Adrenal gland (tissue), 12 donors: ENCODE data around the gene SYK. TPM values are rescaled to one million over a fixed set of nuclear protein-coding genes. Genes with fewer than 3 reads are reported as not detected.

ENCODE experiments used
- DNase-seq, 7 donors: peaks; one replicate each; pipeline ENCODE4 v3.0.0-alpha.2; 2019 to 2020
- H3K27ac ChIP-seq, 5 donors: fragments of 200-600 bp; sonication (generic) in 4 of 5; 1 replicate in 3 of 5; 2 replicates in 2 of 5; pipeline versions ENCODE4 v1.5.1 to v1.8.0; 2016 to 2020; ENCODE audit warnings: mild to moderate bottlenecking in 1 of 5
- H3K27me3 ChIP-seq: fragments of 200-600 bp; 2 replicates; pipeline ENCODE4 v1.8.0; 2021
- H3K36me3 ChIP-seq, 2 donors: fragments of 200-600 bp; replicated peaks in 1 of 2; 1 replicate in 1 of 2; 2 replicates in 1 of 2; pipeline versions ENCODE4 v1.5.1 to v1.8.0; 2018 to 2022
- H3K4me1 ChIP-seq, 2 donors: fragments of 200-600 bp; replicated peaks in 1 of 2; 1 replicate in 1 of 2; 2 replicates in 1 of 2; pipeline versions ENCODE4 v1.5.1 to v1.8.0; 2018 to 2021
- H3K4me3 ChIP-seq, 4 donors: fragments of 200-600 bp; sonication (generic) in 3 of 4; one replicate each; pipeline ENCODE4 v1.5.1; 2016 to 2018
- H3K9me3 ChIP-seq, 3 donors: fragments of 200-600 bp; sonication (generic) in 1 of 3; replicated peaks in 1 of 3; 1 replicate in 2 of 3; 2 replicates in 1 of 3; pipeline versions ENCODE4 v1.5.1 to v1.8.0; 2016 to 2021
- POLR2A ChIP-seq, 2 donors: fragments of 450-650 bp; IDR thresholded peaks; one replicate each; pipeline ENCODE4 v1.6.1; 2017; ENCODE audit warnings: antibody characterized with exemption in 2 of 2, mild to moderate bottlenecking in 2 of 2, moderate library complexity in 1 of 2
- WGBS, 4 donors: extraction: QIAGEN DNeasy Blood & Tissue Kit in 2 of 4; methylation state at CpG; one replicate each; pipeline versions ENCODE4 v1.1.5 to v1.1.7; 2013 to 2017; 5-methylcytosine and 5-hydroxymethylcytosine counted together
- intact Hi-C, 2 donors: fragments of 100-400 bp; cut with DNase I; formaldehyde crosslinking; loops; one replicate each; pipeline versions ENCODE4 v1.14.1 to v1.15.0; 2022 to 2023
- polyA plus RNA-seq, 3 donors: library from polyadenylated mRNA; stranded (reverse); fragments of 200-250 nt in 2 of 3; fragments of 350-450 nt in 1 of 3; fragmentation: Illumina TruSeq in 1 of 3; extraction: RNeasy Lipid Tissue Mini Kit (QIAGEN cat#74804) in 1 of 3; gene quantifications; one replicate each; pipeline ENCODE4 v1.2.3, GENCODE V29; 2013 to 2014
- total RNA-seq, 9 donors: library from RNA; depleted of rRNA in 4 of 9; stranded (reverse); fragments of >200 nt in 4 of 9; fragments of 120-200 nt in 1 of 9; fragmentation: NEBNext Ultra II Directional in 1 of 9; extraction: Animal tissue kit (Norgen Biotek cat#: 25700) in 1 of 9; gene quantifications; one replicate each; pipeline versions ENCODE4 v1.1.0 to v1.2.4, GENCODE V29; 2013 to 2023
- TF ChIP-seq, protein P1 (sequence below), 6 experiments: fragments of 450-650 bp in 4 of 6; fragments of 200-600 bp in 2 of 6; sonication (generic) in 1 of 6; IDR thresholded peaks; 1 replicate in 5 of 6; 2 replicates in 1 of 6; pipeline versions ENCODE4 v1.5.1 to v1.8.0; 2016 to 2021; ENCODE audit warnings: antibody characterized with exemption in 6 of 6, mild to moderate bottlenecking in 2 of 6, moderate library complexity in 1 of 6
- donor health status: healthy with polysubstance abuse.
- donor health status: Bipolar disorder and iron deficiency.
- donor health status: DM: yes; HTN: yes; CAD: no.
- donor health status: DM: no; HTN: no; CAD: no.
- donor health status: DM: no; HTN: no; CAD: no.
- donor health status: DM: yes; HTN: yes; CAD: no.

The SYK gene
- total and polyA plus RNA-seq, 12 donors: 2.0 to 21.5 (median 14.1) TPM

DNA sequence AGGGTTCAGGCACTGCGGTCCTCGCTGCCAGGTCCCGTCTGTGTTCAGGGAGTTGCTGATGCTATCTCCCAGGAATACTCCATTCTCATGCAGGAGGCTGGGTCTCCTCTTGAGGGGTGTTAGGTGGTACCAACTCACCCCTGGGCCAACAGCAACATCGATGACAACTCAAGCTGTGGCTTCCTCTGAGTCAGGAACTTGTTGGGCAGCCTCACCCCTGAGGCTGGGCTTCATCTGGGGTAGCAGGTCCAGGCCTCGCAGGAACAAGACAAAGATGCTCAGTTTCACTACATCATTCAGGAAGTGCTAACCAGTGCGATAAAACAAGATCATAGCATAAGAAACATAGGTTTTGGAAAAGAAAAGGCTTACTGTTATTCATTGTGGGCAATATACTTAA lies 125.9 kb downstream of the SYK start:
- 80 to 88% (median 83%) methylated on average over 6 of the region's 6 CpGs for WGBS, 4 donors
- no peaks in the 10 kb centered on the region for H3K9me3 ChIP-seq
- no peak overlapping the region for H3K4me3 ChIP-seq
- intact Hi-C loops: no loop called here
- no peak overlapping the region for H3K27ac ChIP-seq
- no peaks in the 10 kb centered on the region for H3K36me3 ChIP-seq
- no peak for TF ChIP-seq POLR2A (IDR thresholded peaks at IDR 0.05)
- DNase-seq: no peak
- no peaks in the 10 kb centered on the region for H3K4me1 ChIP-seq
- no peaks in the 10 kb centered on the region for H3K27me3 ChIP-seq

DNA sequence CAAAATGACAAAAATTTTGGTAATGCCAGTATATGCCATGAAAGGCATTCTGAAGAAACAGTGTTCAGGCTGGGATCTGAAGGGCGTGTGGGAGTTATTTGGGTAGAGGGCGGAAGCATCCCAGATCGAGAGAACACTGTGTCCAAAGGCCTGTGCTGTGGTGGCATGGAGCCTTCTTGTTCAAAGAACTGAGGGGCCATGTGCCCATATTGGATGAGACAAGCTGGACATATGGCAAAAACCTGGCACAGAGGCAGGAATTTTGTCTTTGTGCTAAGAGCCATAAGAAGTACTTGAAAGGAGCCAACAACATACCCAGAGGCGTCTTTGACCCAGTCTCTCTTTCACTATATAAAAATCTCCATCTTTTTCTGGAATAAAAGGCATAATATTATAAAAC lies 128.0 kb downstream of the SYK start:
- intact Hi-C loops: no loop called here
- WGBS, 4 donors: 87 to 92% (median 89%) methylated on average over 4 of the region's 4 CpGs
- no peak for TF ChIP-seq POLR2A (IDR thresholded peaks at IDR 0.05)
- TF ChIP-seq, protein P1, sequence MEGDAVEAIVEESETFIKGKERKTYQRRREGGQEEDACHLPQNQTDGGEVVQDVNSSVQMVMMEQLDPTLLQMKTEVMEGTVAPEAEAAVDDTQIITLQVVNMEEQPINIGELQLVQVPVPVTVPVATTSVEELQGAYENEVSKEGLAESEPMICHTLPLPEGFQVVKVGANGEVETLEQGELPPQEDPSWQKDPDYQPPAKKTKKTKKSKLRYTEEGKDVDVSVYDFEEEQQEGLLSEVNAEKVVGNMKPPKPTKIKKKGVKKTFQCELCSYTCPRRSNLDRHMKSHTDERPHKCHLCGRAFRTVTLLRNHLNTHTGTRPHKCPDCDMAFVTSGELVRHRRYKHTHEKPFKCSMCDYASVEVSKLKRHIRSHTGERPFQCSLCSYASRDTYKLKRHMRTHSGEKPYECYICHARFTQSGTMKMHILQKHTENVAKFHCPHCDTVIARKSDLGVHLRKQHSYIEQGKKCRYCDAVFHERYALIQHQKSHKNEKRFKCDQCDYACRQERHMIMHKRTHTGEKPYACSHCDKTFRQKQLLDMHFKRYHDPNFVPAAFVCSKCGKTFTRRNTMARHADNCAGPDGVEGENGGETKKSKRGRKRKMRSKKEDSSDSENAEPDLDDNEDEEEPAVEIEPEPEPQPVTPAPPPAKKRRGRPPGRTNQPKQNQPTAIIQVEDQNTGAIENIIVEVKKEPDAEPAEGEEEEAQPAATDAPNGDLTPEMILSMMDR (IDR thresholded peaks at IDR 0.05): no peak
- no peaks in the 10 kb centered on the region for H3K4me1 ChIP-seq
- no peak overlapping the region for H3K4me3 ChIP-seq
- H3K27me3 ChIP-seq: no peaks in the 10 kb centered on the region
- H3K36me3 ChIP-seq: no peaks in the 10 kb centered on the region
- no peak for DNase-seq
- H3K27ac ChIP-seq: no peak overlapping the region
- H3K9me3 ChIP-seq: no peaks in the 10 kb centered on the region

DNA sequence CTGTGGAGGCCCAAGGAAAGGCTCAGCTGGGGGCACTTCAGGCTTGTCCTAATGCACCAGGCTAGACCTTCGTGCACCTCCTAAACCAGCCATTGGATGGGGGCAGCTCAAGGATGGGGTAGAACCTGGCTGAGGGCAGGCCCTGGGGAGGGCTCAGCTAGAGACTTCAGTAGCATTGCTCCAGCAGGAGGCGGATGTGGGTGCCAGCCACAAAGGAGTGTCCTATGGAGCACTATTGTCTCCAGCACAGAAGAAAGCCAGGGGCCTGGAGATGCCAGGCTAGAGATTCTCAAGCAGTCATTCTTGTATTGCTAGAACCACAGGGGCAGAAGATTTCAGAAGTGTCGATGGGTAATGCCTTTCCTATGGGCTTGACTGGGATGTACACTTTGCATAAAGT lies 131.8 kb downstream of the SYK start:
- intact Hi-C loops: no loop called here
- H3K36me3 ChIP-seq: no peaks in the 10 kb centered on the region
- H3K9me3 ChIP-seq: no peaks in the 10 kb centered on the region
- WGBS, 4 donors: 72 to 90% (median 81%) methylated on average over 2 to 3 of the region's 3 CpGs
- H3K4me3 ChIP-seq: no peak overlapping the region
- no peak for DNase-seq
- no peak for TF ChIP-seq POLR2A (IDR thresholded peaks at IDR 0.05)
- TF ChIP-seq, protein P1 (IDR thresholded peaks at IDR 0.05): no peak
- no peaks in the 10 kb centered on the region for H3K4me1 ChIP-seq
- no peaks in the 10 kb centered on the region for H3K27me3 ChIP-seq
- no peak overlapping the region for H3K27ac ChIP-seq

GRCh38 chr9:90939351-90939750 lies 137.7 kb downstream of the SYK start:
- H3K4me1 ChIP-seq: no peaks in the 10 kb centered on the region
- H3K4me3 ChIP-seq: no peak overlapping the region
- WGBS, 4 donors: 32 to 57% (median 53%) methylated on average over 3 of the region's 3 CpGs
- intact Hi-C loops: no loop called here
- TF ChIP-seq, protein P1 (IDR thresholded peaks at IDR 0.05): no peak
- no peak for TF ChIP-seq POLR2A (IDR thresholded peaks at IDR 0.05)
- H3K27me3 ChIP-seq: no peaks in the 10 kb centered on the region
- DNase-seq: no peak
- H3K9me3 ChIP-seq: no peaks in the 10 kb centered on the region
- H3K36me3 ChIP-seq: no peaks in the 10 kb centered on the region
- H3K27ac ChIP-seq: no peak overlapping the region

DNA sequence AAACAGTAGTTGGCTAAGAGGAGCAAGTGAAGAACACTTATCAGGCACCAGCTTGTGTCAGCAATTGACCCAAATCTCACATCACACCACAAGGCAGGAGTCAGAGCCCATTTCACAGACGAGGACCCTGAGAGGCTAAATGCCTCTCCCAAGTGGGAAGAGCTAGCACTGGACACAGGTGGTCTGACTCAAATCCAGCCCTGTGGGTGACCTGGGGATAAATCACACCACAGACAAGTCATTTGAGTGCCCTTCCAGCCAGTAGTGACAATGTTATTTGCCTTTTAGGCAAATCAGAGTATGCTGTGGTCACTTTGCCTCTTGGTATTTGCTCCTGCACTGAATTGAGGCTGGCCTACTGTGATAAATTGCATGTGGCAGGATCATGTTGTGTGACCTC lies 138.7 kb downstream of the SYK start:
- Histone ChIP-seq H3K4me1 (no peaks in the 10 kb centered on the region), H3K27ac (no peak overlapping the region), H3K9me3 (no peaks in the 10 kb centered on the region), H3K27me3 (no peaks in the 10 kb centered on the region), H3K4me3 (no peak overlapping the region), H3K36me3 (no peaks in the 10 kb centered on the region)
- WGBS, 4 donors: 67 to 88% (median 87%) methylated on average over 1 of the region's 1 CpG
- intact Hi-C loops: no loop called here
- no peak for DNase-seq
- TF ChIP-seq POLR2A (IDR thresholded peaks at IDR 0.05): no peak
- TF ChIP-seq, protein P1 (IDR thresholded peaks at IDR 0.05): no peak
